Skeletal muscle satellite cell (primary cell): ENCODE measurements around the gene ANKRD63.

Experiments
- H3K27me3 ChIP-seq: 2 replicates; pipeline ENCODE4 v1.7.0; 2013; ENCODE audit warnings: low read length; ENCODE audit not compliant: control insufficient read depth, insufficient read depth
- H3K36me3 ChIP-seq: 2 replicates; pipeline ENCODE4 v1.7.0; 2013; ENCODE audit warnings: mild to moderate bottlenecking, control low read depth, low read length; ENCODE audit not compliant: insufficient read depth
- H3K4me1 ChIP-seq: 2 replicates; pipeline ENCODE4 v1.7.0; 2013; ENCODE audit warnings: low read length; ENCODE audit not compliant: control insufficient read depth, insufficient read depth
- H3K4me2 ChIP-seq: 2 replicates; pipeline ENCODE4 v1.7.0; 2013; ENCODE audit warnings: mild to moderate bottlenecking, low read length
- H3K4me3 ChIP-seq: 2 replicates; pipeline ENCODE4 v1.7.0; 2013; ENCODE audit warnings: low read length
- H3K9ac ChIP-seq: 2 replicates; pipeline ENCODE4 v1.7.0; 2013; ENCODE audit warnings: mild to moderate bottlenecking, low read depth, low read length, moderate library complexity
- H3K9me3 ChIP-seq: replicated peaks from 2 replicates; pipeline ENCODE4 v1.7.0; 2013; ENCODE audit warnings: mild to moderate bottlenecking, control low read depth, low read length

ANKRD63 gene

DNA sequence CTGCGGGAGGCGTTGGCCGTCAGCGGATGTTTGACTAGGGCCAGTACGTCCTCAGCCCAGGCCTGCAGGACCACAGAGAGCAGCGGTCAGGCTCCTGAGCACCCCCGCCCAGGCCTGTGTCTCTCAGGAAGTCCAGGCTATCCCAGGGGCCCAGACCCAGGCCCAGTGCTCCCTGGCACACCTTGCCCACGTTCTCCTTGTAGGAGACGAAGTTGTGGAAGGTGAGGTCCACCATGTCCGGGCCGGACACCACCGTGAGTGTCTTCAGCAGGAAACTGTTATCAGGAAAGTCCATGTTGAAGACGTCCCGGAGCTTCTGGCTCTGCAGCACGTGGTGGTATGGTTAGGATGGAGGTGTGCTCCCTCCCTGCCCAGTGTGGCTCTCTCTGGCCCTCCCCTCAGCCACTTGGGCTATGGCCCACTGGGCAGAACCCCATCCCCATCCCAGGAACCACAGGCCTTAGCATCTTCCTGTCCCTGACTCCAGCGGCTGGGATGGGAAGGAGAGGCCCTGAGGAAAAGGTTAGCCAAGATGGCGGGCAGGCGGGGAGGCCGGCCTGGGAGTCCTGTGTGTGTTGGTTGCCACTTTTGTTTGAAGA lies 19.5 kb upstream of the ANKRD63 start:
- Histone ChIP-seq H3K9ac (no peak overlapping the region), H3K27me3 (peaks cover 79% of the 10 kb centered on the region), H3K36me3 (no peaks in the 10 kb centered on the region), H3K4me2 (no peak overlapping the region), H3K4me3 (no peak overlapping the region), H3K4me1 (no peaks in the 10 kb centered on the region), H3K9me3 (peaks cover 7% of the 10 kb centered on the region)

DNA sequence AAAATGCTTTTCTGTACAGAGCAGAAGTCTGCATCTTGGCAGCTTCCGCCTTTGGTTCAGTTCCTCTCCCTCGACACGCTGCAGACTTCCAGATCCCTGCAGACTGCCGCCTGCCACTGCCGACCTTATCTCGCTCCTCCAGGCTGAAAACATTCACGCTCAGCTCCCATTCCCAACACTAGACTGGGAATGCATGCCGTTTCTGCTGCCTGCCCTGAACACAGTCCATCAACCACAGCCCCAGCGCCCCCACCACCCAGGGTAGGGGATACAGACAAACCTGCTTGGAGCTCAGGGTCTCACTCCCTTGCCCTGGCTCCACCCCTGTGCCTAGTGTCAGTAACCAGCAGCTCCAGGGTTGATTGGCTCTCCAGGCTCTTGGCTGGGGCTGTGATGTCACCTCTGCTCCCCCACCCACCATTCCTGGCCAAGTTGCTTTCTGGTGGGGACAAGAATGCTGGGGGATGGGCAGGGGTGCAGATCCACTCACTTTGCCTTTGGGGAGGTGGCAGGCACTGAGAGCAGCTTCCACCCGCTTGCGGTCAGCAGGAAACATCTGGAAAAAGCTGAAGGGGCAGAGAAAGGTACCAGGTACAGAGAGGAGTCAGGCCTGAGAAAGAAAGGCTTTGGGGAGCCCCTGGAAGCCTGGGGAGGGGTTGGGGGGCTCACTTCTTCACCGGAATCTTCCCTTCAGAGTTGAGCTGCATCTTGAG lies 18.8 kb upstream of the ANKRD63 start:
- H3K4me1 ChIP-seq, result no peaks in the 10 kb centered on the region
- H3K36me3 ChIP-seq, result no peaks in the 10 kb centered on the region

GRCh38 chr15:40300771-40301170 lies 17.9 kb upstream of the ANKRD63 start:
- H3K9me3 ChIP-seq, result peaks cover 7% of the 10 kb centered on the region
- H3K4me3 ChIP-seq, result no peak overlapping the region
- peaks cover 81% of the 10 kb centered on the region for H3K27me3 ChIP-seq
- H3K36me3 ChIP-seq, result no peaks in the 10 kb centered on the region
- no peak overlapping the region for H3K9ac ChIP-seq
- H3K4me2 ChIP-seq, result no peak overlapping the region
- H3K4me1 ChIP-seq, result no peaks in the 10 kb centered on the region

More for the DNA sequence above, 18.8 kb upstream of the ANKRD63 start:
- no peak overlapping the region for H3K4me3 ChIP-seq
- no peak overlapping the region for H3K9ac ChIP-seq
- H3K27me3 ChIP-seq, result peaks cover 81% of the 10 kb centered on the region
- peaks cover 7% of the 10 kb centered on the region for H3K9me3 ChIP-seq
- H3K4me2 ChIP-seq, result no peak overlapping the region

DNA sequence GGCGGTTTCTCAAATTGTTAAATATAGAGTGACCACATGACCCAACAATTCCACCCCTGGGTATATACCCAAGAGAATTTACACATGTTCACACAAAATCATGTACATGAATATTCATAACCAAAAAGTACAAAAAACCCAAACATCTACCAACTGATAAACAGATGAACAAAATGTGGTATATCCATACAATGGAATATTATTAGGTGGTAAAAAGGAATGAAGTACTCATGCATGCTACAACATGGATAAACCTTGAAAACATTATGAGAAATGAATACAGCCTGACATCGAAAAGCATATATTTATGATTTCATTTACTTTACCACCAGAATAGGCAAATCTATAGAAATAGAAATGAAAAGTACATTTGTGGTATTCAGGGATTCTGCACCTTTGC lies 17.5 kb upstream of the ANKRD63 start:
- H3K4me3 ChIP-seq, result no peak overlapping the region

DNA sequence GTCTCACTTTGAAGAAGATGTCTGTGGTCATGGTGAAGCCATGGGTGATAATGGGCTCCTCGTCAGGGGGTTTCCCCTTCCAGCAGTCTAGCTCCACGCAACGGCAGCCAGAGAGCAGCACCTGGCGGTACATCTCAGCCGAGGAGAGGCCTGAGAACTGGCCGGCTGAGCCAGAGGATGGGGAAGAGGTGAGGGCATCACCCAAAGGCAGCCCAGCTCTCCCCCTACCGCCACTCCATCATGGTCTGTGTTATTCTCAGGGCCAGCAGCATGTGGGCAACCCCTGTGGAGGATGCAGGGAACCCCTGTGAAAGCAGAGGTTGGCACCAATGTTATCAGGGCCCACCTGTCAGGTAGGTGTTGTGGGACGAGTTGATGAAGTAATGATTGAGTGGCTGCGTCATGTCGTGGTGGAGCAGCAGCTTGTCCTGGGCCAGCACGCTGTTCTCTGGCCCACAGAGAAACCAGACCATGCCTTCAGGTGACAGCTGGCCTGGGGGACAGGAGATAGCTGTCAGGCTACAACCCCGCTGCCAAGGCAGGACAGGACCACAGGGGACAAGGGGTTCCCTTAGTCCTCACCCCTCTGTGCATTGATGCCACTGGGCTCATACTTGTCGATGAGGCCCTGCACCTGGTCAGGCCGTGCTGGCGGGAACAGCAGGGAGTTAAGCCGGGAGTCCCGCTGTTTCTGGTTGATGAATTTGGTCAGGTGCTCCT lies 15.5 kb upstream of the ANKRD63 start:
- Histone ChIP-seq H3K27me3 (peaks cover 84% of the 10 kb centered on the region), H3K36me3 (no peaks in the 10 kb centered on the region)

More for the DNA sequence above, 17.5 kb upstream of the ANKRD63 start:
- Histone ChIP-seq H3K36me3 (no peaks in the 10 kb centered on the region), H3K4me2 (no peak overlapping the region), H3K4me1 (no peaks in the 10 kb centered on the region), H3K9me3 (peaks cover 7% of the 10 kb centered on the region), H3K27me3 (peaks cover 81% of the 10 kb centered on the region), H3K9ac (no peak overlapping the region)

GRCh38 chr15:40297356-40297755 lies 14.5 kb upstream of the ANKRD63 start:
- peaks cover 7% of the 10 kb centered on the region for H3K9me3 ChIP-seq
- no peaks in the 10 kb centered on the region for H3K4me1 ChIP-seq
- peaks cover 83% of the 10 kb centered on the region for H3K27me3 ChIP-seq
- no peak overlapping the region for H3K4me3 ChIP-seq
- no peaks in the 10 kb centered on the region for H3K36me3 ChIP-seq
- H3K9ac ChIP-seq, result no peak overlapping the region
- no peak overlapping the region for H3K4me2 ChIP-seq

More for the DNA sequence above, 15.5 kb upstream of the ANKRD63 start:
- Histone ChIP-seq H3K9me3 (peaks cover 7% of the 10 kb centered on the region), H3K4me3 (no peak overlapping the region), H3K4me1 (no peaks in the 10 kb centered on the region), H3K4me2 (no peak overlapping the region), H3K9ac (no peak overlapping the region)

DNA sequence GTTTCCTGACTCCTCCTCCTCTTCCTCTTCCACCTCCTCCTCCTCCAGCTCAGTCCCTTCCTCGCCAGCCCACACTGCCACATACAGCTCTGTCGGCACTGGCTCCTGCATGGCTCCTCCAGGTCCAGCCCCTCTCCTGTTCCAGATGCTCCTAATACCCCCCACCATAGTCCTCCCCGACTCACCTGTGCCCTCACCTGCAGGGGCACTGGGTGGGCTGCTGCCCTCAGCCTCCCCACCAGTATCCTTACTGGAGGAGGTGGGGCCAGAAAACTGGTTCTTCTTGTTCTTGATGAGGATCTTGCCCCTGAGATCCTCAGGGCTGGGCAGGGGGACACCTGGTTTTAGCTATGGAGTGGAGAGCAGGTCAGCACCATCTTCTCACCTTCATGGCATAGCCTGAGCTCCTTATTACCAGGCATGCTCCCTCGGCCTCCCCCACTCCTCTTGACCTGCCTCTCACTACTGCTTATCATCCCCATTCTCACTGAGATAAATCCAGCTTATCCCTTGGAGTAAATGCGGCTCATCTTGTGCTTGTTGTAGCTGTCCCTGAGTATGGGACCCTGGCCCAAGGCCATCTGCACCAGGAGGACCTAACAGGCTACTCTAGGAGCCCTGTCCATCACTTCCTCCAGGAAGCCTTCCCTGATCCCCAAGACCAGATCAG lies 13.8 kb upstream of the ANKRD63 start:
- peaks cover 7% of the 10 kb centered on the region for H3K9me3 ChIP-seq
- H3K9ac ChIP-seq, result no peak overlapping the region
- H3K4me2 ChIP-seq, result no peak overlapping the region
- no peaks in the 10 kb centered on the region for H3K36me3 ChIP-seq
- no peaks in the 10 kb centered on the region for H3K4me1 ChIP-seq
- H3K27me3 ChIP-seq, result peaks cover 83% of the 10 kb centered on the region
- no peak overlapping the region for H3K4me3 ChIP-seq

DNA sequence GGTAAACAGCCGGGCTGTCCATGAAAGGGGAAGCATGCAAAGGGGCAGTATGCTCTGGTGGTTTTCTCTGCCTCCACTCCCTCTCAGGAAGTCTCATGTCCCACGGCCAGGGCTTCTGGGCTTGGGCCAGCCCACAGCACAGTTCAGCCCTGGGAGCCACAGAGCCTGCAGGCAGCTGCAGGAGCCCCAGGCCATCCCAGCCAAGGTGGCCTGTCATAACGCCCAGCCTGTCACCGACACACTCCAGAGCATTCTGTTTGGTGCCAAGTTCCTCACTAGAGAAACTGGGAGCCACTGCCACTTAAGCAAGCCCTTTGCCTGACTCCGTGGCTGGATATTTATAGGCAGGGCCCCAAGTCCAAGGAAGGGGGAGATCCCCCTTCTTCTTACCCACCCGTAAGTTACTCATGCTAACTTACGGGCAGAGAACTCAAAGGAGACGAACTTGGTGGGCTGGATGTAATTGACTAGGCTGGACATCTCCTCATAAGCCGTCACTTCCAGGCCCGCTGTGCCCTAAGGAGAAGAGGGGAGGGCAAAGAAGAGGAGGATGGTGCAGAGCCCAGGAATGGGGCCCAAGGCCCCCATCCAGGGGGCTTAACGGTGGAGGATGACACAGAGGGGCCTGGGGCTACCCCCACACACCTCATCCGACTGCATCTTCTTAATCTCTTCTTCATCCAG lies 13.2 kb upstream of the ANKRD63 start:
- H3K36me3 ChIP-seq, result no peaks in the 10 kb centered on the region
- H3K9ac ChIP-seq, result no peak overlapping the region
- H3K4me1 ChIP-seq, result peaks cover 5% of the 10 kb centered on the region
- no peak overlapping the region for H3K4me2 ChIP-seq
- peaks cover 7% of the 10 kb centered on the region for H3K9me3 ChIP-seq
- H3K27me3 ChIP-seq, result peaks cover 84% of the 10 kb centered on the region
- H3K4me3 ChIP-seq, result no peak overlapping the region

GRCh38 chr15:40295297-40295696 lies 12.4 kb upstream of the ANKRD63 start:
- Histone ChIP-seq H3K36me3 (no peaks in the 10 kb centered on the region), H3K9ac (no peak overlapping the region), H3K27me3 (peaks cover 82% of the 10 kb centered on the region), H3K9me3 (peaks cover 2% of the 10 kb centered on the region), H3K4me1 (peaks cover 7% of the 10 kb centered on the region), H3K4me3 (no peak overlapping the region), H3K4me2 (no peak overlapping the region)

- H3K9ac ChIP-seq, result no peak overlapping the region
- no peak overlapping the region for H3K4me2 ChIP-seq
- no peak overlapping the region for H3K4me3 ChIP-seq
- H3K4me1 ChIP-seq, result peaks cover 7% of the 10 kb centered on the region
- no peaks in the 10 kb centered on the region for H3K9me3 ChIP-seq
- no peaks in the 10 kb centered on the region for H3K36me3 ChIP-seq
- peaks cover 90% of the 10 kb centered on the region for H3K27me3 ChIP-seq
Measured at GRCh38 chr15:40293905-40294895, 11.3 kb upstream of the ANKRD63 start.
